GM21360 (cell line): Measurements from ENCODE around the gene ELN.

Source experiments
- ATAC-seq: cut with Tn5 transposase; IDR thresholded peaks from one replicate; pipeline ENCODE4 v1.9.1; 2021; ENCODE audit warnings: mild to moderate bottlenecking, moderate library complexity; ENCODE audit not compliant: unreplicated experiment

ELN gene

DNA sequence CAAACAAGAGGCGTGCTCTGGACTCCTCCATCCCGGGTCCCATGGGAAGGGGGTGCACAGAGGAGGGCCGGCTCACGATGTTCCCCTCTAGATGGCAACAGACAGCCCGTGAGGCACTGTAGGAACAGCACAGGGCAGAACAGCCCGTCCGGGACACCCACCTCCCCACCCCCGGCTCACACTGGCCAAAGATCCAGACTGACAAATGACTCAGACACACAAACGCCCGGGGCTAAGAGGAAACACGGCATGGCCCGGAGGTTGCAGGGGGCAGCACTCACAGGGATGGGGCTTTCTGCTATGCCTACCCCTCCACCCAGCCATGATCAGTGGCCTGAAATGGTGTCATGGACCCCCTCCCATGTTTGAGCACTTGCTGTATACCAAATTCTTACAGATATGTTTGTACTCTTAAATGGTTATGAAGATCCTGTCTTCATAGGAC, 4.9 kb upstream of the ELN start:
- ATAC-seq: no peak

- ATAC-seq: no peak
Observed at GRCh38 chr7:74023786-74024185, 4.2 kb upstream of the ELN start.

DNA sequence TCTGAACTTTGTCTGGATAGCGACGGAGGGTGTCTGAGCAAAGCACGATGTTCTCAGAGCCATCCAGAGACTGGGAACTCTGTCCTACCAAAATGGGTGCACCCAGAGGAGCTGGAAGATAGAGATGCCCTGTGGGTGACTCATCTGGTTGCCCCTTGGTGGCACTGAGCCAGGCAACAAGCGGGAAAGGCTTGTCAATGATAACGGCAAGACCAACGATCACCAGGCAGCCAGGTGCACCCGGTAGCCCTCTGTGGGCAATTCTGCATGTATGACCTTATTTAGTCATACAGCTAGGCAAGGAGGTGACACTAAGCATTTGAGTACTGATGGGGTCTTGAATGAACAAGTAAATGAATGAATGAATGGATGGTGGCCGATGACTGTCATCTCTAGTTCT, 2.8 kb upstream of the ELN start:
- no peak for ATAC-seq

DNA sequence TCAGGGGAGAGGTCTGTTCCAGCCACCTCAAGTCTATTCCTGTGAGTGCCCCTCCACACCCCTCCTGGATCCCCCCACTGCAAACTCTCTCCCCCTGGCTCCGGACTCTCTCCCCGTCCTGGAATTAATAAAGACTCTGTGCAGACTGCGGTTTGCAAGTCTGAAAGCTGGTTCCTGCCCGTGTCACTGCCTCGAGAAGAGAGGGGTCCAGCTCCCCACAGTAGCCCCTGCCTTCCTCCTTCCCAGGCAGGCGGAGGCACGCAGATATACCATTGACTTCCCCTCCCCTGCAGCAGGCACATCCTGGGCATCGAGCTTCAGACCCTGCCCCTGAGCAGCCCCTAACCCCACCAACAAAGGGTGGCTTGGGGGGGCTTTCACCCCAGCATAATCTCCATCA, 2.2 kb upstream of the ELN start:
- ATAC-seq: no peak

DNA sequence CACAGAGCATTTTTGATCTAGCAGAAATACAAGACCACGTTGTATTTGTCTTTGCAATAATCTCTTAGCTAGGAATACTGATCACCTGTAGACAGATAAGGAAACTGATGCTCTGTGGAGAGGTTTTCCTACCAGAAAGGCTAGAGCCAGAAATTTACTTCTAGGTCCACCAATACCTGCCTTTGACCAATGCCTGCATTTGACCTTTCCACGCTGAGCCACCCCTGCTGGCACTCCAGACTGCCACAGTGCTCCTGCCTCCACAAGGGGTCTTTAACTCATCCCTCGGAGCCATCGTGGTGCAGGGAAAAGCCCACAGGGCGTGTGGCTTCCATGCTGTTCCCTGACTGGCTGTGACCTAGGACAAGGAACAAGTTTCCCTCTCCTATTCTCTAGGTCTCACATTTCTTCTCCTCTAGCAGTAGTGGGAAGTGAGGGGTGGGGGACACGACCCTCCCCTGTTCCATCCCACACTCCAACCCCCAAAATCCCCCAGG, 1.5 kb upstream of the ELN start:
- ATAC-seq: no peak

- no peak for ATAC-seq
Observed at GRCh38 chr7:74026903-74027682, 880 bp upstream of the ELN start.

- ATAC-seq: no peak
Observed at GRCh38 chr7:74028321-74028838, 407 bp downstream of the ELN start.

DNA sequence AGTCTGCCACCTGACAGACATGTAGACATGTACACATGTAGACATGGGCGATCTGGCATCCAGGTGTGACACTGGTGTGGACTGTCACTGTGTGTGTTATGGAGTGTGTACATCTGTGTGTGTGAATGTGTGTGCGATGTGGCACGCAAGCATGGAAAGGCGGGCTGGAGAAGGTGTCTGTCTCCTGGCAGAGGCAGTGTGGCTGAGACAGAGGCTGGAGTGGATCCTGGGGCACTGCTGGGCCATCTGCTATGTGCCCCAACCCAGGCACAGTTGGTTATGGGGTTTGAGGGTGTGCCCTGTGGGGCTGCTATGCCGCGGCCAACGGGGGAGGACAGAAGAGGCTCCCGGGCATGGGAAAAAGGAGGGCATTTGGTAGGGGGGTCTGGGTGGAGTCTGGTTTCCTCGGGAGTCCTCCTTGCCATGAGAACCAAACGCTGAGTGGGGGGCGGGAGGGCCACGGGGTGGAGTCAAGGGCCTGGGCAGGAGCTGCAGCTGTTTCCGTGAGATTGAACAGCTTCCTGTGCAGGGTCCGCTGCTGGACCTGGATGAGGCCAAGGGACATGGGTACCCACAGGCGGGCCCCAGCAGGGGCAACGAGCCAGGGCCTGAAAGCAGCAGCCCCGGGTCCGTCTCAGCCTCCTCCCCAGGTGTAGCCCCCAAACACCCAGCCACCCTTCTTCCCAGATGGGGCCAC, 1.3 kb downstream of the ELN start:
- no peak for ATAC-seq

DNA sequence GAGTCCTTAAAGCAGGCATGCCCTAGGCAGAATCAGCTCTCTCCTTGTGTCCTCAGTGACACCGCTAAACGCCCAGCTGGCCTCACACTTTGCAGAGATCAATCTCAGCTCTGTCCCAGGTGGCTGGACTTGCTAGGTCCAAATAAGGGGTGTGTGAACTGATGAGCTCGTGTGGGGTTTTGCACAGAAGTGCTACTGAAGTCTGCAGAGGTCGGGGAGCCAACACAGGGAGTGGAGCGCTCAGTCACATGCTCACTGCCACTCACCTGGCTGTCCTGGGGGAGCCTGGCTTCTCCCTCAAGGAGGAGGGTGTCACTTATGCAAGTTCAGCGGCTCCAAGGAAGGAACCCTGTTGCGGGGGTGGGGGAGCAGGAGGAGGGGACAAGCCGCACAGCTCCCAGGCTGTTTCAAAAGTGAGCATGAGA, 2.0 kb downstream of the ELN start:
- no peak for ATAC-seq

DNA sequence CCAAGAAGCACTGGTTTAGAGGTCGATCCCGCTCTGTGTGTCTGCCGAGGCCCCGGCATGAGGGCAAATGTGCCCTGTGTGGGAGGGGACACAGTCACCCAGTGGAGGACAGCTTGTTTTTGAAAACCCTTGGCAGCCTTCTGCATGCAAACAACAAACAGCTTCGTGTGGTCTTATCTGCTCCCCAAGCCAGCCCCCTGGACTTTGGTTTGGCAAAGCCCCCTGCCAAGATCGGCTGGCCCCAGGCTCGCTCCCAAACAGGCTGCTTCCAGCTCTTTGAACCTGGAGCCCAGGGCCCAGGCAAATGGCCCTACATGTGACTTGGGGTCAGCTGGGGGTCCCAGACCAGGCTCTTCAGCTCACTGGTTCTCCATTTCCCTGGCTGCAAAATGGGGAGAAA, 2.9 kb downstream of the ELN start:
- no peak for ATAC-seq

DNA sequence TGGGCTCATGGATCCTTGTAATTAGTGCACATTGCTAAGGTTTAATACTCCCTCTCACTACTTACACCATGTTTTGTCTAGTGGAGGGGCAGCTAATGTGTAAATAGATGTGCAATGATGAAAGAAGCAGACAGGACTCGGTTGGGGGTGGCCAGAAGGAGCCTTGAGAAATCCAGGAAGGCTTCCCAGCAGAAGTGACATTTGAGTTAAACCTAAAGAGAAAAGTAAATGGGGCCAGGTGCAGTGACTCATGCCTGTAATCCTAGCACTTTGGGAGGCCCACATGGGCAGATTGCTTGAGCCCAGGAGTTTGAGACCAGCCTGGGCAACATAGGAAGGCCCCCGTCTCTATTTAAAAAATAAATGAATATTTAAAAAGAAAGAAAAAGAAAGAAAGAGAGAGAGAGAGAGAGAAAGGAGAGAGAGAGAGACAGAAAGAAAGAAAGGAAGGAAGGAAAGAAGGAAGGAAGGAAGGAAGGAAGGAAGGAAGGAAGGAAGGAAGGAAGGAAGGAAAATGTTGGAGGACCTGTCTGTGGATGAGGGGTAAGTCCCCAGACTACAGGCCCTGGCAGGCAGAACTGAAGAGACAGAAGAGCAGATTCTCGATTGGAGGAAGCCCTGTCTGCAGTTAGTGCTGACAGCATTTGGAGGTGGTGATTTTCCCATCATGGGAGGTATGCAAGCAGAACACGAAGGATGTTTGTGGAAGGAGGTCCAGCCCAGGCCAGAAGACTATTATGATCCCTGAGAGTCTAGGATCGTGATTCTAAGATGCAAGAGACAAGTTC, 3.6 kb downstream of the ELN start:
- no peak for ATAC-seq

DNA sequence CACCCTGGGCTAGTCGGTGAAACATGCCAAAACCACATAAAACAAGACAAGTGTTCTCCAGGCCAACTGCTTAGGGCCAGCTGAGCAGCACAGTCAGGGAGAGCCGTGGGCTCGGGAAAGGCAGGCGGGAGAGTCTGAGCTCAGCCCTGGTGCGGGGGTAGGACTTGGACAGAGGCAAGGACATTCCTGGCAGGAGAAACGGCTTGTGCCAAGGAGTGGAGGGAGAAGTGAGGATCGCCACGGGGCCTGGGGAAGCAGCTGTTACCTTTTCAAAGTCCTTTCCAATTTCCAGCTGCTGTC, 4.2 kb downstream of the ELN start:
- ATAC-seq: no peak

DNA sequence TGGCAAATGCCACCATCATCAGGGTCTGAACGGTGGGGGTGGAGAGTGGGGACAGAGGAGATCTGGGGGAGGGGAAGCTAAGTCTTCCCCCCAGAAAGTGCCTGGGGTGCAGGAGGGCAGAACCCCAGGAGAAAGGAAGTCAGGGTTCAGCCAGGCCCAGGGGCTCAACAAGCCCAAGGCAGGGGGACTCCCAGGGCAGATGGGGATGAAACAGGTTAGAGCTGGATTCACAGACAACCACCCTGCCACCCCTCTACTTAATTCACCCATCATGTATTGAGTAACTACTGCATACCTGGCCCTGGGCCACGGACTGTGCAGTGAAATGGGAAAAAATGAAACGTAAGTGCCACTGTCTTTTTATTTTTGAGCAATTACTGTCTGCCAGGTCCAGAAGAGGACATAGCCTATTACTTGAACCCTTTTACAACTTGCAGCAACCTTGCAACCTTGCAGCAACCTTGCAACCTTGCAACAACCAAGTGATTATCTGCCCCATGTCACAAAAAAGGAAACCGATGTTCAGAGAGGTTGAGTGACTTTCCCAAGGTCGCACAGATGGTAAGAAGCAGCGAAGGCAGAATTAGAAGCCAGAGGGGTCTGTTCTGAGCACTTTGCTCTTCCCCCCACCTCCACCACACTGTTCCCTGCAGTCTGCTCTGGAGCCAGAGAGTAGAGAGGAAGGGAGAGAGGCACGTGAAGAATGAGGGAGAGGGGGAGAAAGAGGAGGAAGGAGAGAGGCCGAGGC, 4.8 kb downstream of the ELN start:
- no peak for ATAC-seq

GRCh38 chr7:74033372-74034311, 5.7 kb downstream of the ELN start:
- ATAC-seq: no peak

- no peak for ATAC-seq
Observed at GRCh38 chr7:74037609-74038008, 9.6 kb downstream of the ELN start.

DNA sequence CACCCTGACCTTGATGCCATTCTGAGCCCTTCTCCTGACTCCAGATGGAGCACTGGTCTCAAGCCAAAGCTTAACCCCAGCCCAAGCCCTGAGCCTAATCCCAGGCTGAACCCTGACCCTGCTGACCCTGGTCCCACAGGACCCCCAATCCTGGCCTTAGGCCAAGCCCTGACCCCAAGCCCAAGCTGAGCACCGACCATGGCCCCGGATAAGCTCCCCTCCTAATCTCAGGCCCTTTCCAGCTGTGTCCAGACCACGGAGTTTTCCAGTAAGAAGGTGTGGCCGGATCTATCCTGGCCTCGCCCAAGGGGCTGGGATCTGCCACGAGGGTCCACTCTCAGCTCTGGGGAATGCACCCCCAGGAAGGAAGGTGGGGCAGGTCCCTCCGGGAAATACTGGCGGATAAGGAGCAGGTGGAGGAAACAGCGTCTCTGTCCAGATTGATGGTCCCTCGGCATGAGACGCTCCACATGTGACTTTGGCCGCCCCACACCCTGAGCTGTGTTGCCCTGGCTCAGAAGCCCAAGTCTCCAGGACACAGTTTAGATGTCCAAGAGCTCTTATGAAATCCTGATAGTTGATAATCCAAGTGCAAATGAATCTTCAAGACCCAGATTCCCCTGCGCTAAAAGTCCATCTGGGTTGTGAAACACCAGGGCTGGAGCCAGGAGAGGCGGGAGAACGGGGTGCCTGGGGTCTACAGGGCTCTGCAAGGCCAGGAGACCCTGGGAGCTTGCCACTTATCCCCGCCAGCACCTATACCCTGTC, 10.4 kb downstream of the ELN start:
- no peak for ATAC-seq

- no peak for ATAC-seq
Observed at GRCh38 chr7:74039337-74039736, 11.4 kb downstream of the ELN start.

GRCh38 chr7:74040101-74040790, 12.3 kb downstream of the ELN start:
- ATAC-seq: no peak
